HepG2 (cell line): ENCODE measurements around the gene SLITRK5.

ENCODE experiments used
- EZH2 ChIP-seq: conservative IDR thresholded peaks from 2 replicates; pipeline ENCODE4 v1.6.1; 2012; ENCODE audit warnings: mild to moderate bottlenecking, low read depth, low read length, moderate library complexity
- HMG20A ChIP-seq: IDR thresholded peaks from 2 replicates; pipeline ENCODE4 v1.6.1; 2016; ENCODE audit warnings: borderline replicate concordance
- KLF12 ChIP-seq: sonication (generic); formaldehyde crosslinking; IDR thresholded peaks from 2 replicates; pipeline ENCODE4 v1.4.0; 2020; ENCODE audit warnings: missing genetic modification reagents, borderline replicate concordance
- MTA3 ChIP-seq: sonication (generic); formaldehyde crosslinking; IDR thresholded peaks from 2 replicates; pipeline ENCODE4 v1.4.0; 2020; ENCODE audit warnings: missing genetic modification reagents
- NPAS2 ChIP-seq: sonication (generic); formaldehyde crosslinking; IDR thresholded peaks from 2 replicates; pipeline ENCODE4 v1.8.0; 2022; ENCODE audit warnings: mild to moderate bottlenecking, missing genetic modification reagents, borderline replicate concordance
- POLR2AphosphoS5 ChIP-seq: IDR thresholded peaks from 2 replicates; pipeline ENCODE4 v1.6.1; 2012; ENCODE audit warnings: low read depth, low read length
- REPIN1 ChIP-seq: sonication (generic); formaldehyde crosslinking; IDR thresholded peaks from 2 replicates; pipeline ENCODE4 v1.8.0; 2022; ENCODE audit warnings: missing genetic modification reagents, low read depth, mild to moderate bottlenecking, borderline replicate concordance
- RFX5 ChIP-seq: IDR thresholded peaks from 2 replicates; pipeline ENCODE4 v1.6.1; 2011; ENCODE audit warnings: low read depth, low read length, improper control_type of control experiment
- SIN3A ChIP-seq: IDR thresholded peaks from 2 replicates; pipeline ENCODE4 v1.6.1; 2011; ENCODE audit warnings: low read depth, mild to moderate bottlenecking, control low read depth, low read length, borderline replicate concordance
- ZNF138 ChIP-seq: sonication (generic); formaldehyde crosslinking; IDR thresholded peaks from 2 replicates; pipeline ENCODE4 v1.5.0; 2020; ENCODE audit warnings: mild to moderate bottlenecking, low read depth, missing genetic modification reagents
- TF ChIP-seq, protein P1 (sequence below), 2 experiments: IDR thresholded peaks; 2 replicates each; pipeline ENCODE4 v1.6.1; 2011 to 2012; ENCODE audit warnings: low read length in 2 of 2, borderline replicate concordance in 1 of 2, low read depth in 1 of 2, mild to moderate bottlenecking in 1 of 2, moderate library complexity in 1 of 2
- TF ChIP-seq, protein P2 (sequence below): sonication (generic); formaldehyde crosslinking; IDR thresholded peaks from 2 replicates; pipeline ENCODE4 v1.4.0; 2020; ENCODE audit warnings: missing genetic modification reagents, borderline replicate concordance
- TF ChIP-seq, protein P3 (sequence below): sonication (generic); formaldehyde crosslinking; IDR thresholded peaks from 2 replicates; pipeline ENCODE4 v1.5.0; 2020; ENCODE audit warnings: mild to moderate bottlenecking, missing genetic modification reagents

DNA sequence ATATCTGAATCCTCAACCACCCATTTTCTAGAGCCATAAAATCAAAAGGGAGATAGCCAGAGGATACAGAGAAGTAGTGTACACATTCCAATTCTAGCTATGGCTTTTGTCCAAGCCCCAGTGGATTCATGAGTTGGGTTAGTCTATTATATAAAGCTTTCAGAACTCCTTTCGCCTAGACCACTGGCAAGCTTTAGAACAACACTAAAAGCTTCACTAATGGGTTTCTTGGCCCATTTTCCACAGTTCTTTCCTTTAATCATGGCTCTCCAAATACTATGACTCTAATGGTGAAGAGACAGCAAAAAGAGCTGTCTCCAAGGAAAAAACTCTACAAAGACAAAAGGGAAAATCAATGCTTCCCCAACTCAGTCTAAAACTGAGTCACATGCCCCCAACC, 48.2 kb upstream of the SLITRK5 start:
- TF ChIP-seq POLR2AphosphoS5: no peak
- no peak for TF ChIP-seq KLF12 (CRISPR knock-in tag)
- TF ChIP-seq EZH2: no peak
- no peak for TF ChIP-seq MTA3 (CRISPR knock-in tag)
- no peak for TF ChIP-seq HMG20A (CRISPR knock-in tag)
- TF ChIP-seq, protein P1, sequence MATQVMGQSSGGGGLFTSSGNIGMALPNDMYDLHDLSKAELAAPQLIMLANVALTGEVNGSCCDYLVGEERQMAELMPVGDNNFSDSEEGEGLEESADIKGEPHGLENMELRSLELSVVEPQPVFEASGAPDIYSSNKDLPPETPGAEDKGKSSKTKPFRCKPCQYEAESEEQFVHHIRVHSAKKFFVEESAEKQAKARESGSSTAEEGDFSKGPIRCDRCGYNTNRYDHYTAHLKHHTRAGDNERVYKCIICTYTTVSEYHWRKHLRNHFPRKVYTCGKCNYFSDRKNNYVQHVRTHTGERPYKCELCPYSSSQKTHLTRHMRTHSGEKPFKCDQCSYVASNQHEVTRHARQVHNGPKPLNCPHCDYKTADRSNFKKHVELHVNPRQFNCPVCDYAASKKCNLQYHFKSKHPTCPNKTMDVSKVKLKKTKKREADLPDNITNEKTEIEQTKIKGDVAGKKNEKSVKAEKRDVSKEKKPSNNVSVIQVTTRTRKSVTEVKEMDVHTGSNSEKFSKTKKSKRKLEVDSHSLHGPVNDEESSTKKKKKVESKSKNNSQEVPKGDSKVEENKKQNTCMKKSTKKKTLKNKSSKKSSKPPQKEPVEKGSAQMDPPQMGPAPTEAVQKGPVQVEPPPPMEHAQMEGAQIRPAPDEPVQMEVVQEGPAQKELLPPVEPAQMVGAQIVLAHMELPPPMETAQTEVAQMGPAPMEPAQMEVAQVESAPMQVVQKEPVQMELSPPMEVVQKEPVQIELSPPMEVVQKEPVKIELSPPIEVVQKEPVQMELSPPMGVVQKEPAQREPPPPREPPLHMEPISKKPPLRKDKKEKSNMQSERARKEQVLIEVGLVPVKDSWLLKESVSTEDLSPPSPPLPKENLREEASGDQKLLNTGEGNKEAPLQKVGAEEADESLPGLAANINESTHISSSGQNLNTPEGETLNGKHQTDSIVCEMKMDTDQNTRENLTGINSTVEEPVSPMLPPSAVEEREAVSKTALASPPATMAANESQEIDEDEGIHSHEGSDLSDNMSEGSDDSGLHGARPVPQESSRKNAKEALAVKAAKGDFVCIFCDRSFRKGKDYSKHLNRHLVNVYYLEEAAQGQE (IDR thresholded peaks at IDR 0.05; ENCODE audit: borderline replicate concordance in 1 of 2, low read depth in 1 of 2, low read length in 2 of 2): no peak
- TF ChIP-seq, protein P2, sequence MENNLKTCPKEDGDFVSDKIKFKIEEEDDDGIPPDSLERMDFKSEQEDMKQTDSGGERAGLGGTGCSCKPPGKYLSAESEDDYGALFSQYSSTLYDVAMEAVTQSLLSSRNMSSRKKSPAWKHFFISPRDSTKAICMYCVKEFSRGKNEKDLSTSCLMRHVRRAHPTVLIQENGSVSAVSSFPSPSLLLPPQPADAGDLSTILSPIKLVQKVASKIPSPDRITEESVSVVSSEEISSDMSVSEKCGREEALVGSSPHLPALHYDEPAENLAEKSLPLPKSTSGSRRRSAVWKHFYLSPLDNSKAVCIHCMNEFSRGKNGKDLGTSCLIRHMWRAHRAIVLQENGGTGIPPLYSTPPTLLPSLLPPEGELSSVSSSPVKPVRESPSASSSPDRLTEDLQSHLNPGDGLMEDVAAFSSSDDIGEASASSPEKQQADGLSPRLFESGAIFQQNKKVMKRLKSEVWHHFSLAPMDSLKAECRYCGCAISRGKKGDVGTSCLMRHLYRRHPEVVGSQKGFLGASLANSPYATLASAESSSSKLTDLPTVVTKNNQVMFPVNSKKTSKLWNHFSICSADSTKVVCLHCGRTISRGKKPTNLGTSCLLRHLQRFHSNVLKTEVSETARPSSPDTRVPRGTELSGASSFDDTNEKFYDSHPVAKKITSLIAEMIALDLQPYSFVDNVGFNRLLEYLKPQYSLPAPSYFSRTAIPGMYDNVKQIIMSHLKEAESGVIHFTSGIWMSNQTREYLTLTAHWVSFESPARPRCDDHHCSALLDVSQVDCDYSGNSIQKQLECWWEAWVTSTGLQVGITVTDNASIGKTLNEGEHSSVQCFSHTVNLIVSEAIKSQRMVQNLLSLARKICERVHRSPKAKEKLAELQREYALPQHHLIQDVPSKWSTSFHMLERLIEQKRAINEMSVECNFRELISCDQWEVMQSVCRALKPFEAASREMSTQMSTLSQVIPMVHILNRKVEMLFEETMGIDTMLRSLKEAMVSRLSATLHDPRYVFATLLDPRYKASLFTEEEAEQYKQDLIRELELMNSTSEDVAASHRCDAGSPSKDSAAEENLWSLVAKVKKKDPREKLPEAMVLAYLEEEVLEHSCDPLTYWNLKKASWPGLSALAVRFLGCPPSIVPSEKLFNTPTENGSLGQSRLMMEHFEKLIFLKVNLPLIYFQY (CRISPR knock-in tag): no peak
- no peak for TF ChIP-seq RFX5
- no peak for TF ChIP-seq ZNF138
- TF ChIP-seq, protein P3, sequence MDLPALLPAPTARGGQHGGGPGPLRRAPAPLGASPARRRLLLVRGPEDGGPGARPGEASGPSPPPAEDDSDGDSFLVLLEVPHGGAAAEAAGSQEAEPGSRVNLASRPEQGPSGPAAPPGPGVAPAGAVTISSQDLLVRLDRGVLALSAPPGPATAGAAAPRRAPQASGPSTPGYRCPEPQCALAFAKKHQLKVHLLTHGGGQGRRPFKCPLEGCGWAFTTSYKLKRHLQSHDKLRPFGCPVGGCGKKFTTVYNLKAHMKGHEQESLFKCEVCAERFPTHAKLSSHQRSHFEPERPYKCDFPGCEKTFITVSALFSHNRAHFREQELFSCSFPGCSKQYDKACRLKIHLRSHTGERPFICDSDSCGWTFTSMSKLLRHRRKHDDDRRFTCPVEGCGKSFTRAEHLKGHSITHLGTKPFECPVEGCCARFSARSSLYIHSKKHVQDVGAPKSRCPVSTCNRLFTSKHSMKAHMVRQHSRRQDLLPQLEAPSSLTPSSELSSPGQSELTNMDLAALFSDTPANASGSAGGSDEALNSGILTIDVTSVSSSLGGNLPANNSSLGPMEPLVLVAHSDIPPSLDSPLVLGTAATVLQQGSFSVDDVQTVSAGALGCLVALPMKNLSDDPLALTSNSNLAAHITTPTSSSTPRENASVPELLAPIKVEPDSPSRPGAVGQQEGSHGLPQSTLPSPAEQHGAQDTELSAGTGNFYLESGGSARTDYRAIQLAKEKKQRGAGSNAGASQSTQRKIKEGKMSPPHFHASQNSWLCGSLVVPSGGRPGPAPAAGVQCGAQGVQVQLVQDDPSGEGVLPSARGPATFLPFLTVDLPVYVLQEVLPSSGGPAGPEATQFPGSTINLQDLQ (CRISPR knock-in tag): no peak
- no peak for TF ChIP-seq REPIN1 (CRISPR knock-in tag)
- no peak for TF ChIP-seq SIN3A
- TF ChIP-seq NPAS2: no peak
